Thyroid gland (tissue), 4 donors: ENCODE results near the gene CRY2. TPM values are rescaled to one million over a fixed set of nuclear protein-coding genes. Genes with fewer than 3 reads are reported as not detected.

ENCODE experiments used
- DNase-seq, 2 donors: peaks; one replicate each; pipeline ENCODE4 v3.0.0-alpha.2; 2019
- H3K27ac ChIP-seq, 3 donors: fragments of 200-600 bp; sonication (generic); 1 replicate in 2 of 3; 2 replicates in 1 of 3; pipeline ENCODE4 v1.5.1; 2016 to 2019; ENCODE audit warnings: mild to moderate bottlenecking in 1 of 3, moderate library complexity in 1 of 3
- H3K27me3 ChIP-seq: fragments of 200-600 bp; sonication (generic); one replicate; pipeline ENCODE4 v1.5.1; 2019
- H3K36me3 ChIP-seq, 2 donors: fragments of 200-600 bp; sonication (generic); one replicate each; pipeline ENCODE4 v1.5.1; 2016 to 2019
- H3K4me1 ChIP-seq, 2 donors: fragments of 200-600 bp; sonication (generic); one replicate each; pipeline ENCODE4 v1.5.1; 2017 to 2019
- H3K4me3 ChIP-seq, 3 donors: fragments of 200-600 bp; sonication (generic); replicated peaks in 1 of 3; 1 replicate in 2 of 3; 2 replicates in 1 of 3; pipeline ENCODE4 v1.5.1; 2016; ENCODE audit warnings: mild to moderate bottlenecking in 1 of 3
- H3K9me3 ChIP-seq: fragments of 200-600 bp; sonication (generic); one replicate; pipeline ENCODE4 v1.5.1; 2017
- POLR2A ChIP-seq, 2 donors: fragments of 450-650 bp; IDR thresholded peaks; one replicate each; pipeline ENCODE4 v1.6.1; 2017; ENCODE audit warnings: antibody characterized with exemption in 2 of 2, mild to moderate bottlenecking in 2 of 2, moderate library complexity in 1 of 2
- WGBS, 2 donors: methylation state at CpG; one replicate each; pipeline ENCODE4 v1.1.5; 2017; 5-methylcytosine and 5-hydroxymethylcytosine counted together
- intact Hi-C: fragments of 100-400 bp; cut with DNase I; formaldehyde crosslinking; loops from one replicate; pipeline ENCODE4 v1.15.1; 2023
- total RNA-seq, 4 donors: library from RNA; depleted of rRNA; stranded (reverse); fragments of >200 nt; gene quantifications; one replicate each; pipeline ENCODE4 v1.2.3, GENCODE V29; 2016
- TF ChIP-seq, protein P1 (sequence below), 6 experiments: fragments of 200-600 bp in 3 of 6; fragments of 450-650 bp in 3 of 6; sonication (generic) in 3 of 6; IDR thresholded peaks; one replicate each; pipeline ENCODE4 v1.5.1; 2016 to 2019; ENCODE audit warnings: antibody characterized with exemption in 6 of 6, mild to moderate bottlenecking in 2 of 6, inconsistent platforms in 1 of 6, moderate library complexity in 1 of 6

The CRY2 gene
- total RNA-seq, 4 donors from 2014 or later, result 49.5 to 117 (median 57.8) TPM

DNA sequence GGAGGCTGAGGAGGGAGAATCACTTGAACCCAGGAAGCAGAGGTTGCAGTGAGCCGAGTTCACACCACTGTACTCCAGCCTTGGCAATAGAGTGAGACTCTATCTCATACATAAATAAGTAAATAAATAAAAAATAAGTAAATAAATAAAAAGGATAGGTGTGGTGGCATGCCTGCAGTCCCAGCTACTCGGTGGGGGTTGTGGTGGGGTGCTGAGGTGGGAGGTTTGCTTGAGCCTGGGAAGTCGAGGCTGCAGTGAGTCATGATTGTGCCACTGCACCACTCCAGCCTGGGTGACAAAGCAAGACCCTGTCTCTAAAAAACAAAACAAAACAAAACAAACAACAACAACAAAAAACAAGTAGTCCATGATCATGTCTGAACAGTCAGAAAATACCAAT lies 78.3 kb downstream of the CRY2 start:
- Histone ChIP-seq H3K27me3 (no peaks in the 10 kb centered on the region), H3K4me3 (no peak overlapping the region), H3K9me3 (no peaks in the 10 kb centered on the region), H3K36me3 (no peaks in the 10 kb centered on the region), H3K4me1 (peaks cover 22 to 38% of the 10 kb centered on the region in 2 donors), H3K27ac (no peak overlapping the region)
- no peak for DNase-seq
- intact Hi-C loops, result no loop called here
- 93 to 95% methylated on average over 3 of the region's 3 CpGs for WGBS, 2 donors
- TF ChIP-seq, protein P1, sequence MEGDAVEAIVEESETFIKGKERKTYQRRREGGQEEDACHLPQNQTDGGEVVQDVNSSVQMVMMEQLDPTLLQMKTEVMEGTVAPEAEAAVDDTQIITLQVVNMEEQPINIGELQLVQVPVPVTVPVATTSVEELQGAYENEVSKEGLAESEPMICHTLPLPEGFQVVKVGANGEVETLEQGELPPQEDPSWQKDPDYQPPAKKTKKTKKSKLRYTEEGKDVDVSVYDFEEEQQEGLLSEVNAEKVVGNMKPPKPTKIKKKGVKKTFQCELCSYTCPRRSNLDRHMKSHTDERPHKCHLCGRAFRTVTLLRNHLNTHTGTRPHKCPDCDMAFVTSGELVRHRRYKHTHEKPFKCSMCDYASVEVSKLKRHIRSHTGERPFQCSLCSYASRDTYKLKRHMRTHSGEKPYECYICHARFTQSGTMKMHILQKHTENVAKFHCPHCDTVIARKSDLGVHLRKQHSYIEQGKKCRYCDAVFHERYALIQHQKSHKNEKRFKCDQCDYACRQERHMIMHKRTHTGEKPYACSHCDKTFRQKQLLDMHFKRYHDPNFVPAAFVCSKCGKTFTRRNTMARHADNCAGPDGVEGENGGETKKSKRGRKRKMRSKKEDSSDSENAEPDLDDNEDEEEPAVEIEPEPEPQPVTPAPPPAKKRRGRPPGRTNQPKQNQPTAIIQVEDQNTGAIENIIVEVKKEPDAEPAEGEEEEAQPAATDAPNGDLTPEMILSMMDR (IDR thresholded peaks at IDR 0.05), result no peak
- no peak for TF ChIP-seq POLR2A (IDR thresholded peaks at IDR 0.05)

DNA sequence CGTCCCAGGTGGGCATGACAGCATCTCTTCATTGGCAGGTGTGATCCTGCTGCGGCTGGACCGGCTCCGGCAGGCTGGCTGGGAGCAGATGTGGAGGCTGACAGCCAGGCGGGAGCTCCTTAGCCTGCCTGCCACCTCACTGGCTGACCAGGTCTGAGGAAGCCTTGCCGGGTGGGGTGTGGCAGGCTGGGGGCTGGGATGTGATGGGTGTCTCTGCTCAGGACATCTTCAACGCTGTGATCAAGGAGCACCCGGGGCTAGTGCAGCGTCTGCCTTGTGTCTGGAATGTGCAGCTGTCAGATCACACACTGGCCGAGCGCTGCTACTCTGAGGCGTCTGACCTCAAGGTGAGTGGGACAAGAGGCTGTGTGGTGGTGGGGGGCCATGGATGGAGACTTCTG lies 78.7 kb downstream of the CRY2 start:
- TF ChIP-seq, protein P1 (IDR thresholded peaks at IDR 0.05), result no peak
- no peak for TF ChIP-seq POLR2A (IDR thresholded peaks at IDR 0.05)
- Histone ChIP-seq H3K4me1 (peaks cover 19 to 38% of the 10 kb centered on the region in 2 donors), H3K27ac (no peak overlapping the region), H3K4me3 (no peak overlapping the region), H3K27me3 (no peaks in the 10 kb centered on the region), H3K36me3 (no peaks in the 10 kb centered on the region), H3K9me3 (no peaks in the 10 kb centered on the region)
- WGBS, 2 donors, result 86% methylated on average over 9 to 10 of the region's 12 CpGs
- no peak for DNase-seq
- intact Hi-C loops, result no loop called here

DNA sequence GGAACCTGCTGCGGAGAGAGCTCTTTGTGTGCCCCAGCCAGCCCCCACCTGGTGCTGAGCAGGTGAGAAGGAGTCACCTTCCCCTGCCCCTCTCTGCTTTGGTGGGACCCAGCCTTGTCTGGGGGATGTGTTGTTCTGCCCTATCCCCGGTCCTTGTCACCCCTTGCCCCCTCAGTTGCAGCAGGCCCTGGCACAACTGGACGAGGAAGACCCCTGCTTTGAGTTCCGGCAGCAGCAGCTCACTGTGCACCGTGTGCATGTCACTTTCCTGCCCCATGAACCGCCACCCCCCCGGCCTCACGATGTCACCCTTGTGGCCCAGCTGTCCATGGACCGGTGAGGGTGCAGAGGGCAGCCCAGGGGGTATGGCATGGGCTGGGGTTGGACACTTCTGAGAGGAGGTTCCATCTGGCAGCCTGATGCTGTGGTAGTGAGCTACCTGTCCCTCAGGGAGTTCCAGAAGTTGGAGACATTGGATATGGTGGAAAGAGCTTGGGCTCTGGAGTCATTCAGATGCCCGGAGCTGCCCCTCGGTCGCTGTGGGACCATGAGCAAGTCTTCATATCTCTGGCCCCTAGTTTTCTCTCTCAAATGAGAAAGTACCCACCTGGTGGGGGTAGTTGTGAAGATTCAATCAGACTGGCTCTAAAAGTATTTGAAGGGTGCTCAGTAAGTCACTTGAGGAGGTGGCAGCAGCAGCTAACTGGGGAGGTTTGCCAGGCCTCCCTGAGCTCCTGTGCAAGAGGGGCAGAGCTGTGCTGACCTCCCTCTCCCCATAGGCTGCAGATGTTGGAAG lies 79.5 kb downstream of the CRY2 start:
- peaks cover 13 to 33% of the 10 kb centered on the region in 2 donors for H3K4me1 ChIP-seq
- intact Hi-C loops, result no loop called here
- H3K9me3 ChIP-seq, result no peaks in the 10 kb centered on the region
- no peaks in the 10 kb centered on the region for H3K27me3 ChIP-seq
- no peak for DNase-seq
- H3K36me3 ChIP-seq, result no peaks in the 10 kb centered on the region
- H3K4me3 ChIP-seq, result no peak overlapping the region
- WGBS, 2 donors, result 91 to 94% methylated on average over 5 to 12 of the region's 12 CpGs
- H3K27ac ChIP-seq, result no peak overlapping the region
- TF ChIP-seq, protein P1 (IDR thresholded peaks at IDR 0.05), result no peak
- no peak for TF ChIP-seq POLR2A (IDR thresholded peaks at IDR 0.05)

DNA sequence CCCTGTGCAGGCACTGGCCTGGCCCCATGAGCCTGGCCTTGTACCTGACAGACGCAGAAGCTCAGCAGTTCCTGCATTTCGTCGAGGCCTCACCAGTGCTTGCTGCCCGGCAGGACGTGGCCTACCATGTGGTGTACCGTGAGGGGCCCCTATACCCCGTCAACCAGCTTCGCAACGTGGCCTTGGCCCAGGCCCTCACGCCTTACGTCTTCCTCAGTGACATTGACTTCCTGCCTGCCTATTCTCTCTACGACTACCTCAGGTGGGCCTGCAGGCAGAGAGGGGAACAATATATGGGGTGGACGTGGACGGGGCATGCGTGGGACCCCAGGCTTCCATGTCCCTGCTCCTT lies 80.0 kb downstream of the CRY2 start:
- H3K27ac ChIP-seq, result no peak overlapping the region
- no peaks in the 10 kb centered on the region for H3K9me3 ChIP-seq
- DNase-seq, result no peak
- intact Hi-C loops, result no loop called here
- no peak overlapping the region for H3K4me3 ChIP-seq
- TF ChIP-seq, protein P1 (IDR thresholded peaks at IDR 0.05), result no peak
- TF ChIP-seq POLR2A (IDR thresholded peaks at IDR 0.05), result no peak
- peaks cover 10 to 27% of the 10 kb centered on the region in 2 donors for H3K4me1 ChIP-seq
- H3K27me3 ChIP-seq, result no peaks in the 10 kb centered on the region
- WGBS, 2 donors, result 88 to 89% methylated on average over 8 to 15 of the region's 15 CpGs
- no peaks in the 10 kb centered on the region for H3K36me3 ChIP-seq

DNA sequence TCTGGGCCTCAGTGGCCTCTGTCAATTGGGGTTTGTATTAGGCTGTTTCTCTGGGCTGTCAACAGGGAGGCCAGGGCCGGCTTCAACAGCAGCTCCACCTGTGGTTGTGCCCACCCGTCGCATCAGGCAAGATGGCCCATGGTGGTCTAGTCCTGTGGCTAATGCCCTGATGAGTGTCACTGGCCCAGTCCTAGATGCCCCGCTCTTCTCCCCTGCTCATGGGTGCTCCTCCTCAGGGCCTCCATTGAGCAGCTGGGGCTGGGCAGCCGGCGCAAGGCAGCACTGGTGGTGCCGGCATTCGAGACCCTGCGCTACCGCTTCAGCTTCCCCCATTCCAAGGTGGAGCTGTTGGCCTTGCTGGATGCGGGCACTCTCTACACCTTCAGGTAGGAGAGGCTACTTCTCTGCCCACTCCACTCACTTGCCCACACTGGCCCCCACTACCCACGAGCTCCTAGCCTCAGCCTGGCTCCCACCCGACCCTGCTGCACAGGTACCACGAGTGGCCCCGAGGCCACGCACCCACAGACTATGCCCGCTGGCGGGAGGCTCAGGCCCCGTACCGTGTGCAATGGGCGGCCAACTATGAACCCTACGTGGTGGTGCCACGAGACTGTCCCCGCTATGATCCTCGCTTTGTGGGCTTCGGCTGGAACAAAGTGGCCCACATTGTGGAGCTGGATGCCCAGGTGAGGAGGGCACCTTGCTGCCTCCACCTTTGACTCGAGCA lies 80.6 kb downstream of the CRY2 start:
- peaks cover 0 to under 1% of the 10 kb centered on the region in 2 donors for H3K36me3 ChIP-seq
- WGBS, 2 donors, result 91 to 96% methylated on average over 23 to 26 of the region's 27 CpGs
- DNase-seq, result no peak
- TF ChIP-seq, protein P1 (IDR thresholded peaks at IDR 0.05), result no peak
- no peak for TF ChIP-seq POLR2A (IDR thresholded peaks at IDR 0.05)
- no peak overlapping the region for H3K4me3 ChIP-seq
- H3K9me3 ChIP-seq, result no peaks in the 10 kb centered on the region
- peaks cover 10 to 22% of the 10 kb centered on the region in 2 donors for H3K4me1 ChIP-seq
- intact Hi-C loops, result no loop called here
- H3K27ac ChIP-seq, result no peak overlapping the region
- H3K27me3 ChIP-seq, result no peaks in the 10 kb centered on the region
